ENCODE results near the gene CLDN10.

CLDN10 gene

GRCh38 chr13:95508996-95509395 lies 43.5 kb upstream of the CLDN10 start:
- Histone ChIP-seq H3K9me3 (ENCODE audit: severe bottlenecking) (no peaks in the 10 kb centered on the region), H3K27ac (ENCODE audit: poor library complexity, severe bottlenecking) (no peak overlapping the region), H3K4me3 (ENCODE audit: severe bottlenecking) (no peak overlapping the region), H3K4me1 (ENCODE audit: insufficient read depth, poor library complexity, severe bottlenecking) (peaks cover 13% of the 10 kb centered on the region), H3K36me3 (ENCODE audit: low read depth) (no peaks in the 10 kb centered on the region), H3K27me3 (ENCODE audit: insufficient read depth, poor library complexity, severe bottlenecking) (no peaks in the 10 kb centered on the region)
- ATAC-seq (ENCODE audit: low read depth) (no peak), DNase-seq (ENCODE audit: low spot score) (no peak)
- TF ChIP-seq CTCF (IDR thresholded peaks at IDR 0.05; ENCODE audit: poor library complexity, severe bottlenecking) = no peak

GRCh38 chr13:95509521-95510310 lies 42.8 kb upstream of the CLDN10 start:
- no peak overlapping the region for H3K4me3 ChIP-seq (ENCODE audit: severe bottlenecking)
- TF ChIP-seq CTCF (IDR thresholded peaks at IDR 0.05; ENCODE audit: poor library complexity, severe bottlenecking) = no peak
- H3K9me3 ChIP-seq (ENCODE audit: severe bottlenecking) = no peaks in the 10 kb centered on the region
- H3K4me1 ChIP-seq (ENCODE audit: insufficient read depth, poor library complexity, severe bottlenecking) = peaks cover 13% of the 10 kb centered on the region
- no peaks in the 10 kb centered on the region for H3K36me3 ChIP-seq (ENCODE audit: low read depth)
- DNase-seq (ENCODE audit: low spot score) (no peak), ATAC-seq (ENCODE audit: low read depth) (peak; percentile 82)
- peak overlapping the region; percentile 27 for H3K27ac ChIP-seq (ENCODE audit: poor library complexity, severe bottlenecking)
- no peaks in the 10 kb centered on the region for H3K27me3 ChIP-seq (ENCODE audit: insufficient read depth, poor library complexity, severe bottlenecking)

GRCh38 chr13:95510950-95511349 lies 41.6 kb upstream of the CLDN10 start:
- H3K4me3 ChIP-seq (ENCODE audit: severe bottlenecking) = no peak overlapping the region
- H3K9me3 ChIP-seq (ENCODE audit: severe bottlenecking) = no peaks in the 10 kb centered on the region
- TF ChIP-seq CTCF (IDR thresholded peaks at IDR 0.05; ENCODE audit: poor library complexity, severe bottlenecking) = no peak
- H3K27me3 ChIP-seq (ENCODE audit: insufficient read depth, poor library complexity, severe bottlenecking) = no peaks in the 10 kb centered on the region
- ATAC-seq (ENCODE audit: low read depth) = no peak
- peaks cover 13% of the 10 kb centered on the region for H3K4me1 ChIP-seq (ENCODE audit: insufficient read depth, poor library complexity, severe bottlenecking)
- DNase-seq (ENCODE audit: low spot score) = no peak
- no peak overlapping the region for H3K27ac ChIP-seq (ENCODE audit: poor library complexity, severe bottlenecking)
- H3K36me3 ChIP-seq (ENCODE audit: low read depth) = no peaks in the 10 kb centered on the region

GRCh38 chr13:95512424-95512823 lies 40.1 kb upstream of the CLDN10 start:
- ATAC-seq (ENCODE audit: low read depth) = no peak

More at GRCh38 chr13:95512424-95512823, 40.1 kb upstream of the CLDN10 start:
- Histone ChIP-seq H3K27ac (ENCODE audit: poor library complexity, severe bottlenecking) (no peak overlapping the region), H3K27me3 (ENCODE audit: insufficient read depth, poor library complexity, severe bottlenecking) (no peaks in the 10 kb centered on the region), H3K4me1 (ENCODE audit: insufficient read depth, poor library complexity, severe bottlenecking) (peaks cover 13% of the 10 kb centered on the region), H3K4me3 (ENCODE audit: severe bottlenecking) (no peak overlapping the region), H3K36me3 (ENCODE audit: low read depth) (no peaks in the 10 kb centered on the region), H3K9me3 (ENCODE audit: severe bottlenecking) (no peaks in the 10 kb centered on the region)
- TF ChIP-seq CTCF (IDR thresholded peaks at IDR 0.05; ENCODE audit: poor library complexity, severe bottlenecking) = no peak
- no peak for DNase-seq (ENCODE audit: low spot score)

Data from RWPE2 (cell line).